GM19438 (cell line): ENCODE data around the gene ZNF48.

Experiments
- ATAC-seq: cut with Tn5 transposase; IDR thresholded peaks from one replicate; pipeline ENCODE4 v1.9.1; 2021; ENCODE audit warnings: low read depth; ENCODE audit not compliant: unreplicated experiment

Gene ZNF48

GRCh38 chr16:30401768-30402425 lies 6.7 kb downstream of the ZNF48 start:
- no peak for ATAC-seq

GRCh38 chr16:30406795-30407101 lies 11.5 kb downstream of the ZNF48 start:
- ATAC-seq: no peak

- peak; percentile 74 for ATAC-seq
These were observed 12.0 kb downstream of the ZNF48 start, which contains the start of gene ZNF771 for GRCh38 chr16:30407102-30407803. Gene ZNF771, plus strand, starts transcription at chr16:30407606. Its CDS starts 448 bp downstream, at chr16:30408054.

GRCh38 chr16:30407804-30408534 lies 12.7 kb downstream of the ZNF48 start:
- ATAC-seq: peak; percentile 6

GRCh38 chr16:30409125-30410060 lies 14.2 kb downstream of the ZNF48 start:
- no peak for ATAC-seq

- no peak for ATAC-seq
These were observed 18.0 kb downstream of the ZNF48 start for GRCh38 chr16:30413112-30413806.

- no peak for ATAC-seq
These were observed 18.9 kb downstream of the ZNF48 start for GRCh38 chr16:30414159-30414558.

GRCh38 chr16:30416047-30416603 lies 20.9 kb downstream of the ZNF48 start:
- no peak for ATAC-seq

GRCh38 chr16:30416624-30417528 lies 21.7 kb downstream of the ZNF48 start:
- no peak for ATAC-seq

- ATAC-seq: peak; percentile 77
These were observed 22.5 kb downstream of the ZNF48 start for GRCh38 chr16:30417529-30418349.

- ATAC-seq: no peak
These were observed 23.3 kb downstream of the ZNF48 start for GRCh38 chr16:30418350-30419181.

- ATAC-seq: no peak
These were observed 25.8 kb downstream of the ZNF48 start for GRCh38 chr16:30421010-30421409.

GRCh38 chr16:30428055-30428454 lies 32.8 kb downstream of the ZNF48 start:
- ATAC-seq: no peak

- no peak for ATAC-seq
These were observed 34.1 kb downstream of the ZNF48 start for GRCh38 chr16:30429418-30429677.

GRCh38 chr16:30429678-30430427 lies 34.6 kb downstream of the ZNF48 start, which contains the start of gene DCTPP1:
Gene DCTPP1, minus strand, starts transcription at chr16:30430030. Its CDS starts 50 bp downstream, at chr16:30429980.
- ATAC-seq: peak; percentile 97

GRCh38 chr16:30430428-30430970 lies 35.3 kb downstream of the ZNF48 start:
- ATAC-seq: no peak
